ENCODE results near the gene PLCXD3. TPM values are rescaled to one million over a fixed set of nuclear protein-coding genes. Genes with fewer than 3 reads are reported as not detected.
A peak's percentile ranks its signal among the peaks of the same experiment; 100 is the strongest.

The PLCXD3 gene
- total RNA-seq, 1 donor from 2014 or later, result under 0.01 TPM

DNA sequence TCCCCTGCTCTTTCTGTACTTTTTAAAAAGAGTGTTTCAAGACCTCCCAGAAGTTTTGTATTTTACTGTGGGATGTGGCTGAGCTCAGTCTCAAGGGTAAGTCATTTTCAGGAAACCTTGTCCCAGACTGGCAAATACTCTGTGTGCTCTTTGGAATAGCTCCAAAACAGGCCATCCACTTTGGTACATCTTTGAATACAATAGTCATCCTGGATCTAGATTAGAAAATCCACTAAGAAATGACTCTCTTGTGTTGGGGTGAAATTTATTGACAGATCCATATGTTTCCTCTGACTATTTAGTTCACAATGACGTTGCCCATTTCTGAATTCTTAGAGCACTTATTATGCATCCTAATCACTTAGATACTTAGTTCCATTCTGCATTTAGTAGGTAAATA is 95.2 kb downstream of the PLCXD3 start:
- DNase-seq (ENCODE audit: low read depth), result peak; percentile 3

DNA sequence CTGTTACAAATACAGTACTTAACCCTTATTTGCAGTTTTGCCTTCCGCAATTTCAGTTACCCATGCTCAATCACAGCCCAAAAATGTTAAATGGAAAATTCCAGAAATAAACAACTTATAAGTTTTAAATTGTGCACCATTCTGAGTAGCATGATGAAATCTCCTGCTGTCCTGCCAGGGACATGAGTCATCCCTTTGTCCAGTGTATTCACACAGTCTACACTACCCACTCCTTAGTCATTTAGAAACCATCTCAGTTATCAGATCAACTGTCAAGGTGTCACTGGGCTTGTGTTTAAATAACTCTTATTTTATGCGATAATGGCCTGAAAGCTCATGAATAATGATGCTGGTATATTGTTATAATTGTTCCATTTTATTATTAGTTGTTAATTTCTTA is 95.8 kb downstream of the PLCXD3 start:
- DNase-seq (ENCODE audit: low read depth), result peak; percentile 91

DNA sequence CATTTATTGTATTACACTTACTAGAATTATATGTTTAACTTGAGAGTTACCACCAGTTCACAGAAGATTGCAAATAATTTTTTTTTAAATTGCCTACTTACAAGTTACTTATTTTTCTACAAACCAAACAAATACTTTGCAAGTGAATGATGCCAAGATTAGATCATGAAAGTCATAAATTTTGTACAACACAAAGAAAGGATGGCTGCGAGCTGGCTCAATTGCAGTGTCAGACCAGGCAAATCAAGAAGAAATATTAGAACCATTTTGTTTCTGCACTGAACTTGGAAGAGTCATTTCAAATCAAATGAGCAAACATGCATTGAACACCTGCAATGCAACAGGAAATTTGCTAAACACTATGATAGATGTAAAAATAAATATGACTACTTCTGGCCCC is 97.3 kb downstream of the PLCXD3 start:
- DNase-seq (ENCODE audit: low read depth), result no peak

DNA sequence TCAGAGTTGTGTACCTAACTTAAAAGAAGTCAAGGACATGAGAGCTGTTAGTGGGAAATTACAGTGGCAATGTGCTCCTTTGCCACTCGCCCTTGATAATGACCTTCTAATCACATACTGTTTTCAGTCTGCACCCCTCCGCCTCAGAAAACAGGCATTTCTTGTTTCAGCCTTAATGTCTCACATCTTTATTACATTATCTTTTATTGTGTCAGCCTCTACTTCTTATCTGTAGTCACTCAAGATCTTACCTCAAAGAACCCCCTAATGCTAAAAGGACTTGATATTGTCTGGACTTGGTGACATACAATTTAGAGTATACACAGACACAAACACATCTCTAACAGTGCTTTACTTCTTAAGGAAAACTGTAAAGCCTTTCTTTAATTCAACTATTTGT is 97.9 kb downstream of the PLCXD3 start:
- no peak for DNase-seq (ENCODE audit: low read depth)

DNA sequence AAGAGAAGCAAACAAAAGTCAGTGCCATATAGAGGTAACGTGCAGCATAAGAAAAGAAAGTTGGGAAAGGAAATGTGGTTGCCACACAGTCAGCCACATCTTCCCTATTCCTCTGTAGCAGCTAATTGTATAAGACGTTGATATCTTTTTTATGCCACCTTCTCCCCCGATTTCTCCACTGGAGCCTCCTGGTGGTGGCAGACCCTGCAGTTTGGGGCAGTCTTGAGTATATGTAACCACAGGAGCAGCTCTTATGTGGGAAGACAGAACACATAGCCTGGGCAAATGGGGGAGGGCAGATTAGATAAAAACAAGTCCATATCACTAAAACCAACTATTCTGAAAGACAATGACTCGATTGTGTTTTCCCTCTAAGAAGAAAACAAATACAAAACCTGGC is 99.7 kb downstream of the PLCXD3 start:
- no peak for DNase-seq (ENCODE audit: low read depth)

DNA sequence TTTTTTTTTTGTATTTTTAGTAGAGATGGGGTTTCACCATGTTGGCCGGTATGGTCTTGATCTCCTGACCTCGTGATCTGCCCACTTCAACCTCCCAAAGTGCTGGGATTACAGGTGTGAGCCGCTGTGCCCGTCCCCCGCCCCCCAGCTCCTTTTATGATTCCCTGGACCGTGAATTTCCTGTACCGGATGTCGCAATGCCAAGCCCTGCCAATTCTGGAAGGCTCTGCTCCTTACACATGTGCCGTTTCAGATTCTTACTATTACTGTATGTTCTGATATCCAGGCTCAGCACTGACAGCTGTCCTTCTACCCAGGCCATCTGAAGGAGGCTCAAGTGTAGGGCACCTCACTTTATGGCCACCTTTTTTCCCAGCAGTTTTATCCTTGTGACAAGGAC is 100.1 kb downstream of the PLCXD3 start:
- DNase-seq (ENCODE audit: low read depth), result no peak

DNA sequence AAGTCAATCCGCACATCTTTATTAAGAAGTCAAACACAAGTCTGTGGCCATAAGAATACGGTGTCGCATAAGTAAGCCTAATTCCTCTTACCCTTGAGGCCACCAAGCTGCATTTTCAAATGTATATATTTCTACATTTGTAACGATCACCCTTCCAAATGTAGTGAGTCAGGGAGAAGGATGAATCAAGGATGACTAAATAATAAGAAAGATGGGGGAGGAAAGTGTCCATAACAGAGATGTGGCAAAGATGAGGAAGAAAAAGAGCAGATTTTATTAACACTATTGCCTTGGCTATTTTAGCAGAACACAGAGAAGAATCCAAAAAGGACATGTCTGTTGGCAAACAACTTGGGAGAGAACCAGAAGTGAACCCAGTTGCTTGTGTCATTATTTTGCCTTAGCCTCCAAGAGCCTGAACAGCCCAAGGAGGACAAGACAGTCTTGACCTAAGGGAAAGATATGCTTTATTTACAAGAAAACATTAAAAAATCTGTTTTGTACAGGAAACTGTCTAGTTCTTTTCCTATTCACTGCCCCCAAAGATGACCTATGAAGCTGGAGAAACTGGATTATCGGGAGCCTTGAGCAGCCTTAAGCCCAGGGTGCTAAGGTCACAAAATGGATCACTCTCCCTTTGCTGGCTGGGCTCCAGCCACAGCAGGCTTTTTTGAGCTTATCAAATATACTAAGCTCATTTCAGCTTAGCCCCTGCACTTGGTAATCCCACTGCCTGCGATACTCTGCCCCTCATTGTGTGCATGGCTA is 101.5 kb downstream of the PLCXD3 start:
- DNase-seq (ENCODE audit: low read depth), result no peak

DNA sequence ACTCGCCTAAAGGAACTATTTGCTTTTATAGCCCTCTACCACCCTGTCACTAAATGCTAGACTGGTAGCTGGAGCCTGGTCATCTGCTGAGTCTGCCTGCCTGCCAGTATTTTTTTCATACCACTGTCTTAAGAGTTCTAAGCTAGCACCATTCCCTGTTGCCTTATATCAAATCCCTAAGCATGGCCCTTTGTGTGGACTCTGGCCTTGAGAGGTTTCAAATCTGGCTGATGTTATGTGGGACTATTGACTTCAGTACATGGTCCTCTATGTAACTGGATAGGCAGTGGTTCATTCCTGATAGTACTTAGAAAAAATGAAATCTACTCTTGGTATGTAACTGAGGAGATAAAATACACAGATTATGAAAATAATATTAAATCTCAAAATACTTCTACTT is 103.5 kb downstream of the PLCXD3 start:
- DNase-seq (ENCODE audit: low read depth), result no peak

DNA sequence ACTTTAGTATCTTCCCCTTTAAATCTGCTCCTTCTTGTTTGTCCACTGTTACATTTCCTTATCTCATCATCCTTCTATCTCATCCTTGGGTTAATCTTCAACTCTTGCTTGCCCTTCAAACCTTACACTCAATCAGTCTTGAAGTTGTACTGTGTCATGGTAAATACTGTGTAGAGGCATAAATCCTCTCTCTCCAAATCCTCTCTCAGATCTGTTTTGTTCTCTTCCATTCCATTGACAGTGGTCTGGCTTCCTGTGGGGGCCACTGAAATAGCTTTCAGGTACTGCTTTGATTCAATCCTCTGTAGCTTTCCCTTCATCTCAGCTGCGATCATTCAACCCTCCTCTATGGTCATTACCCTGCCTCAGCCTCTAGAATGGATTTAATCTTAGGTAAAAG is 104.0 kb downstream of the PLCXD3 start:
- DNase-seq (ENCODE audit: low read depth), result peak; percentile 25

DNA sequence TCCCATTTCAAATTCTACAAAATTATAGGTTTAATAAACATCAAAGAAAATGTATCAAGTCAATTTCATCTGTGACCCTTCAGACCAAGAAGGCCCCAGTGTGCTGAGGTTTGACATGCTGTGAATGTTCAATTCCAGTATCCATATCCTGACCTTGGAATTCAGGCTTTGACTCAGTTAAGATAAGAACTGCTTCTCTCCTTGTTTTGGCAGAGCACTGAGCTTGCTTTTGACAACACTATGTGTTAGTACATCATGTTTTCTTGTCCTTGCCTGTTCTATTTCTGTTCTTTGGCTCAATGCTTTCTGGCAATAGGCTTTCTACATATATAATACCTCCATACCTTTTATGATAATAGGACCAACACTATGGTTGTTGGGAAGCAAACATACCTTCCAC is 105.6 kb downstream of the PLCXD3 start:
- no peak for DNase-seq (ENCODE audit: low read depth)

DNA sequence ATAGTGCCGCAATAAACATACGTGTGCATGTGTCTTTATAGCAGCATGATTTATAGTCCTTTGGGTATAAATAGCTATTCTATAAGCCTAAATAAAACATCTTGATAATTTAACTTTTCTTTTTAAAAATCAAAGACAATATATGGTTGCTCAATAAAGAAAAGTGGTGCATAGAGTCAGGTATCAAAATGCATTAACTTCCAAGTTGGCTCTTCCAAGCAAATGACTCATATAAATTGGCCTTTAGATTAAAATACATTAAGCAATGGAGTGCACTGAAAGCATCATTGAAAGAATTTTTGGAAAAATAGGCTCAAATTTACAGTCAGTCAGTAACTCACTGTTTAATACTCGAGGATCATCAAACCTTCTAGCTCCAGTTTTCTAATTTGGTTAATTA is 106.6 kb downstream of the PLCXD3 start:
- no peak for DNase-seq (ENCODE audit: low read depth)

DNA sequence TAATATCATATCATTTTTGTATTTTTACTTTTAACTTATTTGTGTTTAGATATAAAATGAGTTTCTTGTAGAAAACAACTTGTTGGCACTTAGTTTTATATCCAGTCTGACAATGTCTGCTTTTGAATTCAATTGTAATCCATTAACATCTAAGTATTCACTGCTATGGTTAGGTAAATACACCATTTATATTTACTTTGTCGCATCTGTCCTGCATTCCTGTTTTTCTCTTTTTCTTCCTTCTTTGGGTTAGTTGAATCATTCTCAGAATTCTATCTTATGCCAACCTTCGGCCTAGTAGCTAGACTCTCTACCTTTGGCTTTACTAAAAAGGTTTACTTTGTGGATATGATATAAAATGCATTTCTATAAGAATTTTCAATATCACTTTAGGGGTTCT is 107.6 kb downstream of the PLCXD3 start:
- DNase-seq (ENCODE audit: low read depth), result no peak

DNA sequence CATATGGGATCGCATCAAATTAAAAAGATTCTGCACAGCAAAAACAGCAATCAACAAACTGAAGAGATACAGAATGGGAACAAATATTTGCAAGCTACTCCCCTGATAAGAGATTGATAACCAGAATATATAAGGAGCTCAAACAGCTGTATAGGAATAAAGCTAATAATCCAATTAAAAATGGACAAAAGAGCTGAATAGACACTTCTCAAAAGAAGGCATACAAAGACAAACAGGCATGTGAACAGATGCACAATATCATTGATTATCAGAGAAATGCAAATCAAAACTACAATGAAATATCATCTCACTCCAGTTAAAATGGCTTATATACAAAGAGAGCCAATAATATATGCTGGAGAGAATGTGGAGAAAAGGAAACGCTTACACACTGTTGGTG is 110.6 kb downstream of the PLCXD3 start:
- no peak for DNase-seq (ENCODE audit: low read depth)

DNA sequence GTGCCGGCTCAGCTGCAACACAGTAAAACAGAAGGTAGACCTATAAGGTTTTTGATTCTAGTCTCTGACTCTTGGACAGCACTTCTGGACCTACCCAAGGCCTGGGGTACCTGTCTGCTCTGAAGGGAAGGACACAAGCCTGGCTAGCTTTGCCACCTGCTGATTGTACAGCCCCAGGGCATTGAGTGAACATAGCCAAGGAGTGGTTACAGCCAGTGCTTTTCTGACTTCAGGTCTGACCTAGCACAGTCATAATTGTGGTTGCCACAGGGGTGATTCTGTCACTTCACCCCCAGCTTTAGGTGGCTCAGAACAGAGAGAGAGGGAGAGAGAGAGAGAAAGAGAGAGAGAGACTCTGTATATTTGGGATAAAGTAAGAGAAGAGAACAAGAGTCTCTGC is 118.4 kb downstream of the PLCXD3 start:
- DNase-seq (ENCODE audit: low read depth), result no peak

DNA sequence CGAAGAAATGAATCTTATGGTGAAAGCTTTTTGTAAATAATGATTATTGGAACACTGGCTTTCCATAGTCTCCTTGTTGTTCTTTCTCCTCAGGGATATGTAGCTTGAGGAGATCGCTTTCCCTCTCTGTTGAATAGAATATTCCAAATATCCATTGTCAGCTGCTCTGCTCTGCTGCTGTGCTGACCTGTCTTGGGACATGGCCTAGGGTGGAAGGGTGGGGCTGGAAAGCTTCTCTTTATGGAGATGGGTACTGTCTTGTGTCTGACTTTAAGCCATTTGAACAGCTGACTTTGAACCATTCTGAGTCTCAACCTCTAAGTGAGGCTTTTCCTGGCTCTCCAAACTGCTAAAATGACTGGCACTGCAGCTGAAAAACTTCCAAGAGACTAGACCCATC is 135.8 kb downstream of the PLCXD3 start:
- no peak for DNase-seq (ENCODE audit: low read depth)

DNA sequence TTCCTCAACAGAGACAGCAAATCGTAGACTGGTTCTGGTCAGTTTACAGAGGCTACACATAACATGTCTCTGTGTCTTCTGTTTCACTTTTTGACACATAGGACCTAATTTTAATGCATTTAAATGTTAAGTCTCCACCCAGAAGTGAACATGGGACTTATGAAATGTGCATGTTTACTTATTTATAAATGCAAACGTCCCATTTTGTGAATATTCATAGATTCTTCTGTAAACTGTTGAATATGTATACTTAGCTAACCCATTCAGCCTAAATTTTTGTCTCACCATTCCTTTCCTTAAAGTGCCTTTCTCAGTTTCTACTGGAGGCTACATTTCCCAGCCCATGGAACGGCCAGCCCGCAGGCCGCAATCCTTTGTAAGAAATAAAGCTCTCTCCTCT is 137.2 kb downstream of the PLCXD3 start:
- no peak for DNase-seq (ENCODE audit: low read depth)

DNA sequence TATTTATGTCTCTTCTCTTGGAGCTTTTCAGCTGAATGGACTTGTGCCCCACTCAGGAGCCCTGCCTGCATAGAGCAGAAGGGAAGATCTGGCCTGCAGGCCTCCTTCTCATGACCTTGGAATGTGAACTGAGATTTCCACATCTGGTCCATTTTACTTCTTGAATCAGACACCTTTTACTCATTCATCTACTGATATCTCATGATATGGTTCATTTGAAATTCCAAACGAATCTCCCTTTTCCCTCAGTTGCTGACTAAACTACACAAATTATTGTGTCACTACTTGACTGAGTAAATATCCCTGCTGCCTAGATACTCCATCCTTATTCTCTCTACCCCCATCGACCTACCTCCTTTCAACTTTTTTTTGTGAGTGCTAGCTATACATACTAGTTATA is 138.7 kb downstream of the PLCXD3 start:
- DNase-seq (ENCODE audit: low read depth), result peak; percentile 38

DNA sequence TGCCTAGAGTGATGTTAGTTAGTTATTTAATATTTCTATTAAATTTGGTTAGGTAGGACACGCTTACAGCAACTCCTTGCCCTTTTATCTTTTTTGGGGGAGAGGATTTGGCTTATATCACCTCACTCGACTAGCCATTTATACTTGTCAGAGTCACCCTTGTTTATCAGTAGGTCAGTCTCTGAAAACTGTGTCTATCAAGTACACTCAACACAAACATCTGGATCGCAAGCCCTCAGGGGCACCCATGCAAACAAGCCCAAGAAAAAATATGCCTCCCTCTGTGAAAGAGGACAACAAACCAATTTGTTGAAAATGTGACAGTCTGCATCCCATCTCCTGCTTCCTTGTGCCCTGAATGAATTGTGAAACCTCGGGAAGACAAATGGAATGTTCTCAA is 139.9 kb downstream of the PLCXD3 start:
- no peak for DNase-seq (ENCODE audit: low read depth)

DNA sequence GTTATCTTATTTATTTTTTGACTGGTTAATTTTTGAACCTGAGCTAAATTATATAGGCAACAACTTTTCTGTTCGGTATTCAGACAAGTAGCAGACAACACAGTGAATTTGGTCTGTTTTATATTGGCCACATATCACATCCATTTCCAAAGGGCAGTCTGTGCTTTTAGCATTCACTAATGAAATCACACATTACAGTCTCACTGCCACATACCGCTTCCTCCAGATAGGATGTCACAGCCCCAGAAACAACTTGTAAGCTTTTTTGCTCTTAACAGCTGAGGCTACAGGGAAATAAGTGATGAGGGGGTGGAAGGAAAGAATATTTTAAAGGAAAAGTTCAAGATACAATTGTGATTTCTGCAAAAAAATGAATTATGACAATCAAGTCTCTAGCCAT is 140.6 kb downstream of the PLCXD3 start:
- no peak for DNase-seq (ENCODE audit: low read depth)

DNA sequence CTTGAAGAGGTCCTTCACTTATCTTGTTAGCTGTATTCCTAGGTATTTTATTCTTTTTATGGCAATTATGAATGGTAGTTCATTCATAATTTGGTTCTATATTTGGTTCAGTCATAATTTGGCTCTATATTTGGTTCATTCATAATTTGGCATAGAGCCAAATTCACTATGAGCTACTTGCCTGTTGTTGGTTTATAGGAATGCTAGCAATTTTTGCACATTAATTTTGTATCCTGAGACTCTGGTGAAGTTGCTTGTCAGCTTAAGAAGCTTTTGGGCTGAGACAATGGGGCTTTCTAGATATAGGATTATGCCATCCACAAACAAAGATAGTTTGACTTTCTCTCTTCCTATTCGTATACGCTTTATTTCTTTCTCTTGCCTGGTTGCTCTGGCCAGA is 142.2 kb downstream of the PLCXD3 start:
- DNase-seq (ENCODE audit: low read depth), result no peak

DNA sequence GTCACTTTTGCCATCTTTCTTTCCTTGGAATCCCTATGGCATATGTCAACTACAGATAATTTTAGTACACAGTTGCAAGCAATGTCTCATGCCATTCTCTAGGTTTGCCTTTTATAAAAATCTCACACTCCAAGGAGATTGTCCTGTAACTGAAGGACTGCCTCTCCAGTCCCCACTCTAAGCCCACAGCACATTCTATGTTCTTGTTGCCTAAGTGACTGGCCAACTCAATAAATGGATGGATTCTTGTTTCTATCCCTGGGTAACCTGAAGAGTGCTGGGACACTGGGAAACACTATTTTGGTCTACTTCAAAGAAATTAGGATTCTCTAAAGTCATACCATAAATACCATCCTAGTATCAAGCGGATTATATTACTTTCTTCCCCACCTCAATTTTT is 145.0 kb downstream of the PLCXD3 start:
- no peak for DNase-seq (ENCODE audit: low read depth)

DNA sequence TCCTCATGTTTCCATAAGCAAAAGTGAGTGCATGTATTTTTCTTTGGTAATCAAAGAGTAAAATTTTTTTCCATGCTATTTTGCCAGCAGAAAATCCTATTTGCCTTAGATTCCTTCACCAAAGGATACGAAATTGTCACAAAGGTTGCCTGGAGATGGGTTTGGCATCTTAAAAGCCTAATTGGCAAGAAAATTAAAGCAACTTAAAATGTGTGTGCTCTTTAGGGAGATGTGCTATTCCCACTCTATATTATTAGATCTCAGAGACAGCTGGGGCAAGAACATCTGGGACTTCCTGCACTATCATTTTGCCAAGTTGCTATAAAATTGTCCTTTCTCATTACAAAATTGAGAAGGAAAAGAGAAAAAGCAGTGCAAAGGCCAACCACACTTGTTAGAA is 146.1 kb downstream of the PLCXD3 start:
- no peak for DNase-seq (ENCODE audit: low read depth)

DNA sequence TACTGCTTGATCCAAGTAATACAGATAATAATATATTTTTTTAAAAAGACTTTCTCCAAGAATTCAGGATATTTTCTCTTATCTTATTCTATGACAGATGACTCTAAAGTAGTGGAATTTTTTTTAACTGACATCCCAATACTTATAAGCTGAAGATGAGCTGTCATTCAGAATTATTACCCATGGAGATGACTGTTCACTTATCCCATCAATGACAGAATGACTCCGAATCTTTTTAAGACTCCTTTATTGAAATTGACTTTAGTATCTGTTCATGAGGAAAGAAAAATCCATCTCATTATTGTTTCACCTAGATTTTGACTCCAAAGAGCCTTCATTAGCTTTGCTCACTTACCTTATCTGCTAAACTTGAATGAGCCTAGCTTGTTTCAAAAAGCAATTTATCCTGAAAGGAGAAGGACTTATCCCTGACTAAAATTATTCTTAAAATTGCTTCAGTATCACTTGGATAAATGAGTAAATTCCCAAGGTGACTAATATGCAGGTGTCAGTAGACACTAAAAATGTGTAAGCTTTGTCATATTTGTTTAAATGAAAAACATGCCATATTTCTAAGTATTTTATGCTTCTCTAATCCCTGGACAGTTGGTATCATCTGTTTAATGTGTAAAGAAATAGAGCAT is 146.9 kb downstream of the PLCXD3 start:
- DNase-seq (ENCODE audit: low read depth), result no peak

DNA sequence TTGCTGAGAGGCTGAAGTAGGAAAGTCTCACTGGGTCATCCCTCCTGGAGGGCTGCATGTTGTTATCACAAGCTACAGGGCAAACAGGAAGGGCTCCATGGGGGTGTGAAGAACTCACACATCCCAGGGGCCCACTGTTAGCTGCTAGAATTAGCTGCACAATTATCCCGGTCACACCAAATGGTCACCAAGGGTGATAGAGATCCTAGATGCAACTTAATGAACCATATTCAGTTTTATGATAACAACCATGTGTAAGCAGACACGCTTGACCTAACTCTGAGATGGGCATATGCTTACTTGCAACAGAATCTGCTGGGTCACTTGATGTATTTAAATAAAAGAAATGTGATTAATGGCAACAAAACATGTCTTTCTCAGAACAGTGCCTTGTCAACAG is 153.6 kb downstream of the PLCXD3 start:
- no peak for DNase-seq (ENCODE audit: low read depth)
